Retinal pigment epithelial cell (primary cell): ENCODE results near the gene GPR65.

Experiments used
- DNase-seq: peaks from one replicate; pipeline ENCODE4 v3.0.0-alpha.2; 2010; ENCODE audit warnings: low read depth
- H3K4me3 ChIP-seq: 2 replicates; pipeline ENCODE4 v1.5.1; 2011; ENCODE audit warnings: mild to moderate bottlenecking, low read length, control low read depth, moderate library complexity
- TF ChIP-seq, protein P1 (sequence below): conservative IDR thresholded peaks from 2 replicates; pipeline ENCODE4 v1.5.1; 2011; ENCODE audit warnings: low read depth, low read length, control low read depth, inconsistent platforms

GPR65 gene

GRCh38 chr14:88045705-88046104 is 40.8 kb downstream of the GPR65 start:
- no peak for DNase-seq
- TF ChIP-seq, protein P1, sequence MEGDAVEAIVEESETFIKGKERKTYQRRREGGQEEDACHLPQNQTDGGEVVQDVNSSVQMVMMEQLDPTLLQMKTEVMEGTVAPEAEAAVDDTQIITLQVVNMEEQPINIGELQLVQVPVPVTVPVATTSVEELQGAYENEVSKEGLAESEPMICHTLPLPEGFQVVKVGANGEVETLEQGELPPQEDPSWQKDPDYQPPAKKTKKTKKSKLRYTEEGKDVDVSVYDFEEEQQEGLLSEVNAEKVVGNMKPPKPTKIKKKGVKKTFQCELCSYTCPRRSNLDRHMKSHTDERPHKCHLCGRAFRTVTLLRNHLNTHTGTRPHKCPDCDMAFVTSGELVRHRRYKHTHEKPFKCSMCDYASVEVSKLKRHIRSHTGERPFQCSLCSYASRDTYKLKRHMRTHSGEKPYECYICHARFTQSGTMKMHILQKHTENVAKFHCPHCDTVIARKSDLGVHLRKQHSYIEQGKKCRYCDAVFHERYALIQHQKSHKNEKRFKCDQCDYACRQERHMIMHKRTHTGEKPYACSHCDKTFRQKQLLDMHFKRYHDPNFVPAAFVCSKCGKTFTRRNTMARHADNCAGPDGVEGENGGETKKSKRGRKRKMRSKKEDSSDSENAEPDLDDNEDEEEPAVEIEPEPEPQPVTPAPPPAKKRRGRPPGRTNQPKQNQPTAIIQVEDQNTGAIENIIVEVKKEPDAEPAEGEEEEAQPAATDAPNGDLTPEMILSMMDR: no peak
- H3K4me3 ChIP-seq: no peak overlapping the region

DNA sequence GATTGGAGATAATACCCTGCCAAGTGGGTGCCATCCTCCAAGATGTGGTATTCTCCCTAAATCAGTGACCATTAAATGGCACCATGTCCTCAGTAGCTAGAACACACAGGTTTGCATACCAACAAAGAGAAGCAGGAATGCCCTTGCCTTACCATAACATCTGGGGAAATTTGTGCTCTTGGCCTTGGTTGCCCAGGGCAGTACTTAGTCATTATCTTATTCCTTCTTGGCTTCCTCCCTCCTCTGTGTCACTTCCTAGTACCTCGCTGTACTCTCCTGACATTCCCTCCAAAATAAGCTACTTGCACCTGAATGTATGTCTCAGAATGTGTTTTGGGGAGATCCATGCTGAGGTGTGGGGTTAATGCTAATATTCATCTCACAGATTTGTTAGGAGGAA is 43.4 kb downstream of the GPR65 start:
- TF ChIP-seq, protein P1: no peak
- DNase-seq: no peak
- no peak overlapping the region for H3K4me3 ChIP-seq

DNA sequence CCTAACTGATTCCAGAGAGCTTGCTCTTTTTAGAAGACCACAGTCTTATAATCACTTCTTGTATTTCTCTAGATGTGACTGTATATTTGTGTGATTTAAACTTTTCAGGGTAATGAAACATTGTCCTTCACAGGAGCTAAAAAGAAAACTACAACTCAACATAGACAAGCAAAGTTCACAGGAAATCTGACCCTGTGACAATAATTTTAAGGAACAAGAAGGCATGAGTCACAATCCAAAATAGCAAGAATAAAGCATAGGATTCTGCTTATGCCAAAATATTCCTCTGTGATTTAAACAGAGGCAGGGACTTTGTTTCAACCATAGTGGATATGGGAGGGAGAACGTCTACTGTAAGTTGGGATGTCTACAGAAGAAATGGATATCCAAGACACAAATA is 44.3 kb downstream of the GPR65 start:
- TF ChIP-seq, protein P1: no peak
- no peak for DNase-seq
- no peak overlapping the region for H3K4me3 ChIP-seq

DNA sequence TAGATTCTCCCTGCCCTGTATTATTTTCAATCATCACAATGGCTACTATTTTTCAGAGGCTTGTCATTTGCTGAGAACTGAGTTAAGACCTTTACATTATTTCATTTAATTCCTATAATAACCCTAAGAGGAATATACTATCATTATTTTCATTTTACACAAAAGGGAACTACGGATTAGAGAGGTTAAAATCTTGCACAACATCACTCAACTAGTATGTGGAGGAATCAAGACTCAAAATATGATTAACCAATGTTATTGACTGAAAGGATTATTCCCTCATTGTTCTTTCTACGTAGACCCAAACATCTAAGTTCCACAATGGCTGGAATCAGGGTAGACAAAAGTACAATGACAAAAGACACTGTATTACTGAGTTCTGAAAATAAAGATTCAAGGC is 45.0 kb downstream of the GPR65 start:
- DNase-seq: no peak
- TF ChIP-seq, protein P1: no peak
- H3K4me3 ChIP-seq: no peak overlapping the region

- no peak overlapping the region for H3K4me3 ChIP-seq
- DNase-seq: no peak
- TF ChIP-seq, protein P1: no peak
Measured at GRCh38 chr14:88060576-88060975, 55.6 kb downstream of the GPR65 start.

GRCh38 chr14:88063811-88064210 is 58.9 kb downstream of the GPR65 start:
- TF ChIP-seq, protein P1: no peak
- no peak overlapping the region for H3K4me3 ChIP-seq
- no peak for DNase-seq
